NCI-H2196 treated with DMSO at 0.1 percent for 48 hours (cell line): Measurements from ENCODE around the gene TIGAR.

Experiments used
- DNase-seq: peaks from one replicate; lab custom pipeline; 2025; ENCODE audit not compliant: unreplicated experiment; lab: John Stamatoyannopoulos, UW

Gene TIGAR

GRCh38 chr12:4370265-4370664 is 49.3 kb downstream of the TIGAR start:
- no peak for DNase-seq

DNA sequence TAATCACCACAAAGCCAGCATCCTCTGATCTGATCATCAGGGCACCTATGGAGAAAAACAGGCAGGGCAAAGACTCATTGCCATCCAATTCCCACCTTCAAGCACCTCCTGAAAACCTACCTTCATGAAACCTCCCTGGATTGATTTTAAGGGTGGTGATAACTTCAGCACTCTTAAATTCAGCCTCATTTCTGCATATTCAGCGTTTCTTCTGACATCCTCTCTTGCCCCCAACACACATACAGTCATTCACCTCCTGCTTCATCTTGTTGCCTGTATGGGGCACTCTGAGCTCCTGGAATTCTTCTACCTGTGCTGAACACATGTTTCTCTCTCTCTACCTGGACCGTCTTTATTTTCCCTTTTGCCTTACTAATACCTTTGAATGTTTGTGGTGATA is 51.6 kb downstream of the TIGAR start:
- no peak for DNase-seq

DNA sequence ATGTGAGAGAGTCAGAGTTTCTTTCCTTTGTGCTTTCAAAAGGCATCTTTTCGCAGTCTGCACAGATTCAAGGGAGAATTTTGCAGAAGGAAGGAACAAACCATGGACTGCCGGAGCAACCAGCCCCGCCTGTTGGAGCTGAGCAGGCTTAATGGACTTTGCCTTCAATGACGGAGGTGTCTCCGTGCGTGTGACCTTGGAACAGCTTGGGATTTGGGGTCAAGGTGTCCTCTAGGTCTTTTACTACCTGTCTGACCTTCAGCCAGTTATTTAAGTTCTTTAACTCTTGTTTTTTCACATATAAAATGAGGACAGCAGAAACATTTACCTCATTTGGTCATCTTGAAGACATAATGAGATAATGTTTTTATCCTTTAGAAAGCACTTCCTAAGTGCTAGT is 54.4 kb downstream of the TIGAR start:
- no peak for DNase-seq

- DNase-seq, result no peak
Measured at GRCh38 chr12:4378772-4379171, 57.8 kb downstream of the TIGAR start.

GRCh38 chr12:4379405-4379804 is 58.4 kb downstream of the TIGAR start, which contains the start of gene FGF23:
FGF23 (minus strand) TSS chr12:4379712; CDS start chr12:4379582, 130 bp downstream.
- DNase-seq, result no peak

DNA sequence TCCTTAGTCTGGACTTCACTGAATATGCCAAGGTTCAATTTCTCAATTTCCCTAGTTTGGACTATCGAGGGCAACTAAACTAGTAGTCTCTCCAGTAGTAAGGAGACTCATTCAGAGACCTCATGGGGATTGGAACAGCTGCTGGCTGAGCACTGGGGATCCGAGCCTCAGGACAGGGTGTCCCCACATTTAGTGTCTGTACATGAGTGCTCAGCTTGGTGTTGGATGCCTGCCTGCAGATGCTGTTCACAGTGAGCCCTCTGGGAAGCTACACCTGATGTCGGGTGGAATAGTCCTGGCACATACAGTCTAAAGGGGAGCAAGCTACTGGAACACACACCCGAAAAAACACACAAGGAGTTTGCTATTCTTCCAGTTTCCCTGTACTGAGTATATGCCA is 59.3 kb downstream of the TIGAR start:
- DNase-seq, result no peak

DNA sequence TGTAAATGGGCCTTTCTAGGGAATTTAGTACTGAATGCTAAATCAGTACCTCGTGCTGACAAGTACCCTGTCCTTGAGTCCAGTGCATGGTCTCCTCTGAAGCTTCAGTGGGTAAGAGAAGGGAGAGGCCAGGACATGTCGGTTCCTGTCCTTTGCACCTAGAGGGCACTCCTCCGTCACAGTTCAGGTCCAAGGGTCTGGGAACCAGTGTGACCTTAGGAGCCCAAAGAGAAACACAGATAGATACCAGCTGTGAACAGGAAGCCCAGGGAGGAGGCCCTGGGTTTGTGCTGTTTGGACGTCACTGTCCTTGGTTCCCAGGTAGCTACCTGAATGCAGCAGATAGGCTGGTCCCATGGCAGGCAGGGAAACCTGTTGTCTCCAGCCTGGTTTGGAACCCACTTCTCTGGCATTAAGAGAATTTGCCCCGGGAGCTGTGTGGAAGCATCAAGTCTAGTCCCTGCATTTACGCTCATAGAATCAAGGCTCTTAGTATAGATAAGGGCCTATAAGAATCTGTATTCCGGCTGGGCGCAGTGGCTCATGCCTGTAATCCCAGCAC is 62.4 kb downstream of the TIGAR start:
- DNase-seq, result no peak

GRCh38 chr12:4386801-4387200 is 65.8 kb downstream of the TIGAR start:
- no peak for DNase-seq

GRCh38 chr12:4387607-4388006 is 66.6 kb downstream of the TIGAR start:
- no peak for DNase-seq

DNA sequence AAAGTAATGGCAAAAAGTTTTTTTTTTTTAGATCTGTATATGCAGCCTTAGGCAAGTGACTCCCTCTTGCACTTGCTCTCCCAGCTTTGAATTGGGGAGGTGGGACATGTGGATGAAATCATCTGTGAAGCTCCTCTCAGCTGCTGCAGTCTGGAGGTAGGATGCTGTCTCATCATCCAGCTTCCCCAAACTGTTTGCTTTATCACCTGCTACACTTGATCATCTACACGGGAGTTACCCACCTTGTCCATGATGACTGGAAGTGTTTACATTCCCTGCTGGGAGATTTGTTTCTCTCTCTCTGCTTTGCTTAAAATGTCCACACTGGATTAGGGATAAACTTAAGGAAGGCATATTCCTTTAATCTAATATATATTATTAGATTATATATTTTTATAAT is 67.0 kb downstream of the TIGAR start:
- no peak for DNase-seq

DNA sequence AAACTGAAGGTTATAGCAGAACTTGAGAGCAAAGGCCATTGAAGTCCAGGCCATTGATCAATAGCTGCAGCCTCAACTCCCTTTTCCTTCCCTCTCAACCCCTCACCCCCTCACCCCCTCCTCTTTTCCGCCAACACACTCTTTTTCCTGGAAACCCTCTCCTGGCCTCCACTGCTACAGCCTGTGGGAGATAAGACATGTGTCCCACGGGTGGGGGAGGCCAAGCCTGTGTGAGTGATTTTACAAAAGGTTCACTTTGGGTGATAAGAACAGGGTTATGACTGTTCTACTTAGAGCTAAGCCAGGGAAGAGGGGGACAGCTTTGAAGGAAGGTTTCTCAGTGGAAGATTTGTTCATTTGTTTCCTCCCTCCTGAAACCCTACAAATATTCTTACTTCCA is 67.6 kb downstream of the TIGAR start:
- DNase-seq, result no peak

DNA sequence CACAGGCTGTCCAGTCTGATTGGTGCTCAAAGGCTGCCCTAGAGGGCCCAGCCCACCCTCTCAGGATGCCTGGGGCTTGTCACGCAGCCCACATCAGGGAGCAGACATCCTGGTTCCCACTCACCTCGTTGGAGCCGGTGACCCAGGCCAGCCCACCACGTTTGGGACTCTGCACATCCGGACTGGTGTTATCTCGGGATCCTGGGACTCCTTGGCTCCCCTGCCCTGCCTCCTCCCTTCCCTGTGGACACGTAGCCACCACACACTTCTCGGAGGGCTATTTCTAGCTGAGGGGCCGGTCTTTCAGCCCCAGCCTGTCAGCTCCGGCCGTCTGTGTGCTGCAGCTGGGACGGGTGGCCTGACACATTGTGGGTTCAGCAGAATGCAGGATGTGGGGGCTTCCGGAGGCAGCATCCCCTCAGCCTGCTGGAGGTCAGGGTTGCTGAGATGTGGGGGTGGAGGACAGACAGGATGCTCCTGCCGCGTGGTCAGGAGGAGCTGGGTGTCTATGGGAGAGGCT is 71.3 kb downstream of the TIGAR start:
- DNase-seq, result no peak

DNA sequence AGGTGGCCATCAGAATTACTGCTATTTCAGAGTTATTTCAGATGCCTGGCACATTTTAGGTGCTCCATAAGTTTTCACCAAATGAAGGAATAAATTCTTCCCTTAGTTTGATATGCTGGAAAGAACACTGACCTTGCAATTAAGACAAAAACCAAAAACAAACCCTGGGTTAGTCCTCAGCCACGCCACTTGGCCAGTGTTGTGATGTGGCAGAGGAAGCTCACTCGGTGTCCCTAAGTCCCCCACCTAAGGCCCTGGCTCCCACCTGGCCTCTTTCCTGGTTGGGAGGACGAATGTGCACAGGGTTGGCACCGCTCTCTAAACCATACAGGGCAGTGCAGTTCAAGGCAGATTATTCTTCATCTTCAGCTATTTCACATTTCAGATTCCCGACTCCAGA is 72.2 kb downstream of the TIGAR start:
- no peak for DNase-seq

- DNase-seq, result no peak
Measured at GRCh38 chr12:4395818-4396217, 74.8 kb downstream of the TIGAR start.

GRCh38 chr12:4401117-4401516 is 80.1 kb downstream of the TIGAR start:
- no peak for DNase-seq

GRCh38 chr12:4402996-4403395 is 82.0 kb downstream of the TIGAR start:
- DNase-seq, result no peak
